Subcutaneous adipose tissue (tissue), 4 donors: ENCODE measurements around the gene UCN2. TPM values are rescaled to one million over a fixed set of nuclear protein-coding genes. Genes with fewer than 3 reads are reported as not detected.

Experiments used
- CTCF ChIP-seq: fragments of 450-650 bp; IDR thresholded peaks from one replicate; pipeline ENCODE4 v1.5.1; 2016; ENCODE audit warnings: low read depth, mild to moderate bottlenecking, control low read depth, antibody characterized with exemption, moderate library complexity
- total RNA-seq, 4 donors: library from RNA; depleted of rRNA; stranded (reverse); fragments of >200 nt; gene quantifications; one replicate each; pipeline ENCODE4 v1.1.0, GENCODE V29; 2016

UCN2 gene
- total RNA-seq, 4 donors from 2014 or later: not detected

- TF ChIP-seq CTCF: no peak
These were observed 36.1 kb upstream of the UCN2 start for GRCh38 chr3:48599509-48600285.

GRCh38 chr3:48599077-48599501 lies 35.5 kb upstream of the UCN2 start:
- no peak for TF ChIP-seq CTCF

GRCh38 chr3:48598323-48599076 lies 34.9 kb upstream of the UCN2 start:
- TF ChIP-seq CTCF: no peak

GRCh38 chr3:48597408-48597800 lies 33.8 kb upstream of the UCN2 start:
- no peak for TF ChIP-seq CTCF

- TF ChIP-seq CTCF: no peak
These were observed 33.3 kb upstream of the UCN2 start for GRCh38 chr3:48596676-48597407.

- no peak for TF ChIP-seq CTCF
These were observed 32.6 kb upstream of the UCN2 start for GRCh38 chr3:48596157-48596556.
